HEK293T (cell line): ENCODE measurements around the gene AOC1.

Experiments used
- BHLHE40 ChIP-seq: fragments of 450-650 bp; IDR thresholded peaks from 2 replicates; pipeline ENCODE4 v1.6.1; 2016; ENCODE audit warnings: mild to moderate bottlenecking, moderate library complexity, borderline replicate concordance
- CTBP1 ChIP-seq: fragments of 450-650 bp; IDR thresholded peaks from 2 replicates; pipeline ENCODE4 v1.6.1; 2016; ENCODE audit warnings: borderline replicate concordance
- FOXM1 ChIP-seq: fragments of 450-650 bp; IDR thresholded peaks from 2 replicates; pipeline ENCODE4 v1.6.1; 2017; ENCODE audit warnings: mild to moderate bottlenecking, borderline replicate concordance
- SUZ12 ChIP-seq: fragments of 450-650 bp; IDR thresholded peaks from 2 replicates; pipeline ENCODE4 v1.6.1; 2016; ENCODE audit warnings: mild to moderate bottlenecking

GRCh38 chr7:150876817-150877526, 24.7 kb downstream of the AOC1 start:
- TF ChIP-seq BHLHE40: no peak
- TF ChIP-seq SUZ12: no peak
- no peak for TF ChIP-seq CTBP1
- no peak for TF ChIP-seq FOXM1
